Spleen (tissue), 11 donors: Measurements from ENCODE around the gene HOXD13. TPM values are rescaled to one million over a fixed set of nuclear protein-coding genes. Genes with fewer than 3 reads are reported as not detected.

Experiments used
- DNase-seq: peaks from one replicate; pipeline ENCODE4 v3.0.0-alpha.2; 2020
- H3K27ac ChIP-seq, 8 donors: fragments of 200-600 bp; sonication (generic) in 7 of 8; 1 replicate in 4 of 8; 2 replicates in 4 of 8; pipeline versions ENCODE4 v1.5.0 to v1.8.0; 2016 to 2021; ENCODE audit warnings: inconsistent platforms in 4 of 8, mild to moderate bottlenecking in 4 of 8, moderate library complexity in 1 of 8
- H3K27me3 ChIP-seq, 7 donors: fragments of 200-600 bp; sonication (generic) in 6 of 7; replicated peaks in 1 of 7; 1 replicate in 4 of 7; 2 replicates in 3 of 7; pipeline versions ENCODE4 v1.5.0 to v1.8.0; 2016 to 2021; ENCODE audit warnings: inconsistent platforms in 3 of 7, mild to moderate bottlenecking in 1 of 7
- H3K36me3 ChIP-seq, 6 donors: fragments of 200-600 bp; sonication (generic) in 5 of 6; 1 replicate in 4 of 6; 2 replicates in 2 of 6; pipeline versions ENCODE4 v1.5.0 to v1.8.0; 2016 to 2021; ENCODE audit warnings: inconsistent platforms in 2 of 6
- H3K4me1 ChIP-seq, 6 donors: fragments of 200-600 bp; sonication (generic) in 5 of 6; 1 replicate in 3 of 6; 2 replicates in 3 of 6; pipeline versions ENCODE4 v1.5.0 to v1.8.0; 2016 to 2021; ENCODE audit warnings: inconsistent platforms in 3 of 6
- H3K4me3 ChIP-seq, 8 donors: fragments of 200-600 bp; sonication (generic) in 7 of 8; 1 replicate in 4 of 8; 2 replicates in 4 of 8; pipeline versions ENCODE4 v1.5.0 to v1.8.0; 2016 to 2021; ENCODE audit warnings: inconsistent platforms in 4 of 8, mild to moderate bottlenecking in 4 of 8, moderate library complexity in 2 of 8
- H3K9me3 ChIP-seq, 8 donors: fragments of 200-600 bp; sonication (generic) in 7 of 8; 1 replicate in 4 of 8; 2 replicates in 4 of 8; pipeline versions ENCODE4 v1.5.0 to v1.8.0; 2016 to 2021; ENCODE audit warnings: inconsistent platforms in 4 of 8
- POLR2A ChIP-seq, 3 donors: fragments of 450-650 bp; IDR thresholded peaks; one replicate each; pipeline ENCODE4 v1.5.1; 2017; ENCODE audit warnings: antibody characterized with exemption in 3 of 3, mild to moderate bottlenecking in 1 of 3
- POLR2AphosphoS5 ChIP-seq, 3 donors: sonication (generic); formaldehyde crosslinking; IDR thresholded peaks; one replicate each; pipeline ENCODE4 v1.5.1; 2017; ENCODE audit warnings: antibody characterized with exemption in 3 of 3
- WGBS, 5 donors: extraction: QIAGEN DNeasy Blood & Tissue Kit in 3 of 5; methylation state at CpG; one replicate each; pipeline versions ENCODE4 v1.1.5 to v1.1.7; 2013 to 2018; 5-methylcytosine and 5-hydroxymethylcytosine counted together
- intact Hi-C: fragments of 100-400 bp; cut with DNase I; formaldehyde crosslinking; loops from one replicate; pipeline ENCODE4 v1.15.0; 2023; ENCODE audit warnings: low total_unique reads
- polyA plus RNA-seq, 3 donors: library from polyadenylated mRNA; stranded (reverse); fragments of 200-250 nt; gene quantifications; one replicate each; pipeline ENCODE4 v1.2.1, GENCODE V29; 2013
- total RNA-seq, 7 donors: library from RNA; depleted of rRNA in 3 of 7; stranded (reverse); fragments of >200 nt in 3 of 7; fragmentation: NEBNext Ultra II Directional in 4 of 7; extraction: Animal tissue kit (Norgen Biotek cat#: 25700) in 4 of 7; gene quantifications; one replicate each; pipeline versions ENCODE4 v1.1.0 to v1.2.1, GENCODE V29; 2016 to 2021
- TF ChIP-seq, protein P1 (sequence below), 11 experiments: fragments of 200-600 bp in 7 of 11; fragments of 450-650 bp in 4 of 11; sonication (generic) in 4 of 11; IDR thresholded peaks in 8 of 11; conservative IDR thresholded peaks in 3 of 11; 1 replicate in 7 of 11; 2 replicates in 4 of 11; pipeline versions ENCODE4 v1.4.0 to v1.8.0; 2016 to 2021; ENCODE audit warnings: antibody characterized with exemption in 11 of 11, inconsistent platforms in 4 of 11, mild to moderate bottlenecking in 1 of 11
- donor health status: healthy with polysubstance abuse.
- donor health status: DM: no; HTN: no; CAD: no; lungs with moderate emphysema.
- donor health status: DM: no; HTN: no; CAD: no.
- donor health status: Bipolar disorder and iron deficiency.
- donor health status: healthy.
- donor health status: DM: no; HTN: no; CAD: no.
- donor health status: DM: yes; HTN: yes; CAD: no.

HOXD13 gene
- total and polyA plus RNA-seq, 10 donors: not detected

DNA sequence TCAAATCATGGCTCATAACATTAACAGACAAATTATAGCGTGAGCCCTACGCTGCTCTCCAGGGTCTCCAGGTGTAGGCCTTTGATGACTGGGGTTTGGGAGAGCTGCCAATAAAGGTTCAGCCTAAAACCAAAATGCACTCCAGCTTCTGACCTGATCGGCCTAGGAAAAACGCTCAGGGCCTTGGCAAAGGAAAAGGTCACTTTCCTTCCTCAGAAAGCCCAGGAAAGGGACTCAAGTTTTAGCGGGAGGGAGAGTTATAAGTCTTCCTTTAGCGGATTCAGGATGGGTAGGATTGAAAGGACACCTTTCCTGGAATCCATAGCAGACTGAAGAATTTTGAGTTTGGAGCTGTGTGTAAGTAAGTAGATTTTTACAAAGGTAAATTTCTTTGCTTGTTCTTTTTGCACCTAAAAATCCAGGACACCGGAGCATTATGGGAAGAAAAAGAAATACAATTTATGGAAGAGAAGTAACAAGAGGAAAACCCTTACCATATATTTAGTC lies 17.5 kb upstream of the HOXD13 start:
- peaks cover 0 to 21% (median 13%) of the 10 kb centered on the region in 6 donors for H3K4me1 ChIP-seq
- no peak for TF ChIP-seq POLR2A (IDR thresholded peaks at IDR 0.05)
- TF ChIP-seq POLR2AphosphoS5 (IDR thresholded peaks at IDR 0.05): no peak
- TF ChIP-seq, protein P1, sequence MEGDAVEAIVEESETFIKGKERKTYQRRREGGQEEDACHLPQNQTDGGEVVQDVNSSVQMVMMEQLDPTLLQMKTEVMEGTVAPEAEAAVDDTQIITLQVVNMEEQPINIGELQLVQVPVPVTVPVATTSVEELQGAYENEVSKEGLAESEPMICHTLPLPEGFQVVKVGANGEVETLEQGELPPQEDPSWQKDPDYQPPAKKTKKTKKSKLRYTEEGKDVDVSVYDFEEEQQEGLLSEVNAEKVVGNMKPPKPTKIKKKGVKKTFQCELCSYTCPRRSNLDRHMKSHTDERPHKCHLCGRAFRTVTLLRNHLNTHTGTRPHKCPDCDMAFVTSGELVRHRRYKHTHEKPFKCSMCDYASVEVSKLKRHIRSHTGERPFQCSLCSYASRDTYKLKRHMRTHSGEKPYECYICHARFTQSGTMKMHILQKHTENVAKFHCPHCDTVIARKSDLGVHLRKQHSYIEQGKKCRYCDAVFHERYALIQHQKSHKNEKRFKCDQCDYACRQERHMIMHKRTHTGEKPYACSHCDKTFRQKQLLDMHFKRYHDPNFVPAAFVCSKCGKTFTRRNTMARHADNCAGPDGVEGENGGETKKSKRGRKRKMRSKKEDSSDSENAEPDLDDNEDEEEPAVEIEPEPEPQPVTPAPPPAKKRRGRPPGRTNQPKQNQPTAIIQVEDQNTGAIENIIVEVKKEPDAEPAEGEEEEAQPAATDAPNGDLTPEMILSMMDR (IDR thresholded peaks at IDR 0.05 in 8 of 11, conservative IDR thresholded peaks at IDR 0.05 in 3 of 11): no peak
- 12 to 22% (median 20%) methylated on average over 7 of the region's 7 CpGs for WGBS, 5 donors
- no peak overlapping the region for H3K4me3 ChIP-seq
- peaks cover 14 to 100% (median 100%) of the 10 kb centered on the region in 7 donors for H3K27me3 ChIP-seq
- no peak for DNase-seq
- H3K27ac ChIP-seq: no peak overlapping the region
- H3K36me3 ChIP-seq: no peaks in the 10 kb centered on the region
- H3K9me3 ChIP-seq: peaks cover 0 to 14% (median 0%) of the 10 kb centered on the region in 8 donors
- intact Hi-C loops: no loop called here

DNA sequence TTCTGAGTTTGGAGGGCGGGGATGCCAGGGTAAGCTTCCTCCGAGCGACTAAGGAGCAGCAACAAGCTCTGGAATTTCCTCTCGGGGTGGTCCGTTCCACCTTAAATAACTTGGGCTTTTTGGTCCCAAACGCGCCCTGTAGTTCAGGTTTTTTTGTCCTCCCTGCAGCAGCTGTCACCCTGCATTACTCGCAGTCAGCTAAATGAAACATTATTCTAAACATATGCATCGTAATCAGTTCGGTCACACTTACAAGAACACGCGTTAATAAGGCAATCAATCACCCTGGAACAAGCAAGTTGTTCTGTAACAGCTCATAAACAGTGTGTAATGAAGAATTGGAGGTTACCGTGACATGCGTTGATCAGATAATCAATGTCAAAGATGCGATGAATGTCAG lies 17.0 kb upstream of the HOXD13 start:
- intact Hi-C loops: no loop called here
- H3K4me3 ChIP-seq: no peak overlapping the region
- 8 to 16% (median 11%) methylated on average over 15 of the region's 15 CpGs for WGBS, 5 donors
- H3K27me3 ChIP-seq: peaks cover 15 to 100% (median 99%) of the 10 kb centered on the region in 7 donors
- no peaks in the 10 kb centered on the region for H3K36me3 ChIP-seq
- peaks cover 0 to 23% (median 15%) of the 10 kb centered on the region in 6 donors for H3K4me1 ChIP-seq
- no peak for DNase-seq
- no peak overlapping the region for H3K27ac ChIP-seq
- TF ChIP-seq, protein P1 (IDR thresholded peaks at IDR 0.05 in 8 of 11, conservative IDR thresholded peaks at IDR 0.05 in 3 of 11): peak in 1 of 11 experiments; percentile 3
- TF ChIP-seq POLR2AphosphoS5 (IDR thresholded peaks at IDR 0.05): no peak
- H3K9me3 ChIP-seq: peaks cover 0 to 19% (median under 1%) of the 10 kb centered on the region in 8 donors

DNA sequence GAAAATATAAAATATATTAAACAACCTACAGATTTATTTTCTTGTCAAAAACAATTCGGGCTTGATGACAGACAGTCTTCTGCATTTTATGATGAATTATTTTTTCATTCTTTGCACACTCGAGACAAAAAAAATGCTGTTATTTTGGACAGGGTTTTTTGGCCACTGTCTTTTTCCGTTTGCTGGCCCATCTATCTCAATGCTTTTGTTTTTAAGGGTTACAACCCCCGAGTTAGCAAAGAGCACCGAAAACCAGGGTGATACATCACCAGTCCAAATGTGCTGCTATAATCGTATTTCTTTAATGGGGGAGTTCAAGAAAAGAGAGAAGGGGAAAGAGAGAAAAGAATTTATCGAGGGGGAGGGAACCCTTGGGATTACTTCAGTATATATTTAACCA lies 16.5 kb upstream of the HOXD13 start:
- Histone ChIP-seq H3K4me1 (peaks cover 0 to 29% (median 19%) of the 10 kb centered on the region in 6 donors), H3K27me3 (peaks cover 19 to 100% (median 99%) of the 10 kb centered on the region in 7 donors), H3K27ac (no peak overlapping the region), H3K36me3 (no peaks in the 10 kb centered on the region), H3K4me3 (no peak overlapping the region), H3K9me3 (peaks cover 0 to 25% (median 3%) of the 10 kb centered on the region in 8 donors)
- DNase-seq: no peak
- 15 to 24% (median 21%) methylated on average over 7 of the region's 7 CpGs for WGBS, 5 donors
- TF ChIP-seq, protein P1 (IDR thresholded peaks at IDR 0.05 in 8 of 11, conservative IDR thresholded peaks at IDR 0.05 in 3 of 11): no peak
- TF ChIP-seq POLR2A (IDR thresholded peaks at IDR 0.05) (no peak), POLR2AphosphoS5 (IDR thresholded peaks at IDR 0.05) (no peak)
- intact Hi-C loops: no loop called here

DNA sequence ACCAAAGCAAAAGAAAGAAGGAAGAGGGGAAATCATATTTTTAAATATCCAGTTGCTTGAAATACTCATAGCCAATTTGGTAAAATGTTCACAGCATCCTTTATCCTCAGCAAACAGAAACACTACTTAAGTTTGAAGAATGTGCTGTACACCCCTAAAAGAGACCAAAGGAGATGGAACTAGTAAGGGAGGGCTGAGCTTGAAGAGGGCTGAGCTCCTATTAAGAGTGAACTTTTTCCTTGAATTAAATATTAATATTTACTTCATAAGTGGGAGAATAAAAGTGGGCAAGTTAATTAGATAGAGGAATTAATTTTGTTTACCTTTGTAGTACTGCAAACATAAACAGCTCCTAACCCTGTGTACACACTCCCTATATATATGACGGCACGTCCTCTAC lies 15.7 kb upstream of the HOXD13 start:
- DNase-seq: no peak
- Histone ChIP-seq H3K9me3 (peaks cover 0 to 32% (median 4%) of the 10 kb centered on the region in 8 donors), H3K27me3 (peaks cover 20 to 100% (median 99%) of the 10 kb centered on the region in 7 donors), H3K36me3 (no peaks in the 10 kb centered on the region), H3K27ac (no peak overlapping the region), H3K4me3 (no peak overlapping the region), H3K4me1 (peaks cover 0 to 27% (median 17%) of the 10 kb centered on the region in 6 donors)
- WGBS, 5 donors: 17 to 33% (median 27%) methylated on average over 2 of the region's 2 CpGs
- intact Hi-C loops: no loop called here
- TF ChIP-seq, protein P1 (IDR thresholded peaks at IDR 0.05 in 8 of 11, conservative IDR thresholded peaks at IDR 0.05 in 3 of 11): no peak
- TF ChIP-seq POLR2AphosphoS5 (IDR thresholded peaks at IDR 0.05) (no peak), POLR2A (IDR thresholded peaks at IDR 0.05) (no peak)
